ENCODE data around the gene NRP1. TPM values are rescaled to one million over a fixed set of nuclear protein-coding genes. Genes with fewer than 3 reads are reported as not detected.
"Not testable (repeated sequence)": the region's sequence is repeated elsewhere in the genome, so short reads cannot be mapped to it uniquely, and the experiment has no call there.

NRP1 gene
- total RNA-seq, 1 experiment from 2014 or later, result 2.1 TPM

DNA sequence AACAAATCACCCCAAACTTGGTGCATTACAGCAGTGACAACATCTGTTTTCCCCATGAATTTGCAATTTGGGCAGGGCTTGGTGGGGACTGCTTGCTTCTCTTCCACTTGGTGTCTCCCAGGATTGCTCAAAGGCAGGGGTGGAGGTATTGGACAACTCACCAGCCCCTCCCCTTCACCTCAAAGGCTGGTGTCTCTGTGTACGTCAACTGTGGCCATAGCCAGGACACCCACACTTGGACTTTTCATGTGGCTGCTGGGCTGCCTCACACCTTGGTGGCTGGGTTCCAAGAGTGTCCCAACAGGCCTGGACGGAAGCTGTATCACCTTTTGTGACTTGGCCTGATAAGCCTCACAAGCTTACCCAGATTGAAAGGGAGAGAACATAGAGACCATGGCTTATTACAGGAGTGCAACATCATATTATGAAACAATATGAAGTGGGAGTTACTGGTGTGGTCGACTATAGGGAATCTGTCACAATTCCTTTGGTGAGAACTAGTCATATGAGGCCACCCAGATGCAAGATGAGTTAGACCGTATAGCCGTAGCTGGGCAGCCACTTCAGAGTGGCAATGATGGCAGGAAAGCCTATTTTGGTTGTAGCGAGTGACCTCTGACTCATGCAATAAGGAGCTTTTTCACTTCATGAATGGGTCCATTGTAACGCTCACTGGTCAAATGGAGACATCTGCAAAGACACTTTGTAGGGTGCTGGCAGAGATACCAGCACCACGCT lies 188.8 kb downstream of the NRP1 start:
- no peaks in the 10 kb centered on the region for H3K27me3 ChIP-seq (ENCODE audit: control insufficient read depth, insufficient read depth, low read length)
- H3K36me3 ChIP-seq (replicated peaks; ENCODE audit: control insufficient read depth, insufficient read depth, low read length), result no peaks in the 10 kb centered on the region
- H3K4me3 ChIP-seq (ENCODE audit: insufficient read depth, low read depth, low read length), result no peak overlapping the region
- no peak for DNase-seq

DNA sequence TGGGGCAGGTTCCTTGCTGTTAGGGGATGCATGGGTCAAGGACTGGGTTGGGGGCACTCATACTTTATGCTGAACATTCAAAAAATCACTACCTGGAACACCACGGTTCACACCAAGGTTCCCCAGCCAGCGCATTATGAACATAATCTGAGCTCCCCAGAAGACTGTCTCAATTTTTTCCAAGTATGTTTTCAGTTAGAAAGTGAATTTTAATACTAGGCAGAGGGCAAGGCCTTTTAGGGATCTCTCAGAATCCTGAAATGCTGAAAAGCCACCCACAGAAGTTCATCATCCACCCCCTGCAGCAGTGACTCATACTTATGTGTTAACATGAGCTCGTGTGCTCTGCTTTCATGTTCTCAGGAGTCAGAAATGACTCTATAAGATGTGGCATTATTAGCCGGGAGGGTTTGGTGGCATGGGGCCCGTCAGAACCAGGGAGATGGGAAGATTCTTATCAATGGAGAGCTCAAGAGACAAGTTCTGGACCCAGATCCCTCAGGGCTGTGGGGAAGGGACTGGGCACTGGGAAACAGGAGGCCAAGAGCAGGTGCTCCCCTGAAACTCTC lies 191.2 kb downstream of the NRP1 start:
- no peak for DNase-seq
- no peak overlapping the region for H3K4me3 ChIP-seq (ENCODE audit: insufficient read depth, low read depth, low read length)
- H3K36me3 ChIP-seq (replicated peaks; ENCODE audit: control insufficient read depth, insufficient read depth, low read length), result no peaks in the 10 kb centered on the region
- H3K27me3 ChIP-seq (ENCODE audit: control insufficient read depth, insufficient read depth, low read length), result no peaks in the 10 kb centered on the region

DNA sequence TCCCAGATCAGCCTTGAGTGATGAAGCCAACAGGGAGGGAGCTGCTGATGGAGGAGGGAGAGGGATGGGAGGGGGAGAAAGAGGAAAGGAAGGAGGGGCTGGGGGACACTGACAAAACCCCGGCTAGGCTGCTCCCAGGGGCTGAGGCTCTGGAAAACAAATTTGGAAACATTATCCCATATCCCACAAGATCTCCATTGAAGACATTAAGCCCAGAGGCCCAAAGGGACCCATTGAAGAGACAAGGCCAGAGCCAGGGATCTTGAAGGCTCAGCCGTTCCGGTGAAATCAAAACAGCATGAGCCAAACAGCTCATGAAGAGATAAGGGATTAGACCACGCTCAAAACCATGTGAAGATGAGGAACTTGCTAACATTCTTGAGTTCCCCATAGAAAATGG lies 192.2 kb downstream of the NRP1 start:
- no peak for DNase-seq
- Histone ChIP-seq H3K36me3 (replicated peaks; ENCODE audit: control insufficient read depth, insufficient read depth, low read length) (no peaks in the 10 kb centered on the region), H3K27me3 (ENCODE audit: control insufficient read depth, insufficient read depth, low read length) (no peaks in the 10 kb centered on the region), H3K4me3 (ENCODE audit: insufficient read depth, low read depth, low read length) (no peak overlapping the region)

GRCh38 chr10:33141251-33141650 lies 193.2 kb downstream of the NRP1 start:
- no peaks in the 10 kb centered on the region for H3K36me3 ChIP-seq (replicated peaks; ENCODE audit: control insufficient read depth, insufficient read depth, low read length)
- no peaks in the 10 kb centered on the region for H3K27me3 ChIP-seq (ENCODE audit: control insufficient read depth, insufficient read depth, low read length)
- H3K4me3 ChIP-seq (ENCODE audit: insufficient read depth, low read depth, low read length), result no peak overlapping the region
- no peak for DNase-seq

DNA sequence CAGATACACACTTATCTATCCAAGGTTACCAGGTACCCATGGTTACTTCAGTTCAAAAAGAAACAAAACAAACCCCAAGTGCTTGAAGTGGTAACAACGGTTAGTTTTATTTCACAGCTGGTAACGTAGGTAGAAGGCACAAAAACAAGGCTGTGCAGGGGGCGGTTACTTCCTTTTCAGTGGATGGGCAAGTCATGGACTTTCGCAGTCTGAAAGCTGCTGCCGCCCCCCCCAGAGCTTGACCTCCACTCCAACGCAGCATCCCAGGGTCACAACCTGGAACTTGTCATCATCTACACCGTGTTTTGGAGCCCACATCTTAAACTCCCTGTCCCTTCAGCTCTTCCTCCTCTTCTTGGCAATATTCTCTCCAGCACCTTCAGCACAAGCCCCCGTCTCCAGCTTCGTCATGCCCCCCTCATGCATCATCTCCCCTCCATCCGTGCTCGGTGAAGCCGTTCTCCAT lies 195.3 kb downstream of the NRP1 start:
- Histone ChIP-seq H3K4me3 (ENCODE audit: insufficient read depth, low read depth, low read length) (no peak overlapping the region), H3K36me3 (replicated peaks; ENCODE audit: control insufficient read depth, insufficient read depth, low read length) (no peaks in the 10 kb centered on the region), H3K27me3 (ENCODE audit: control insufficient read depth, insufficient read depth, low read length) (no peaks in the 10 kb centered on the region)
- DNase-seq, result no peak

- not testable (repeated sequence) for H3K27me3 ChIP-seq (ENCODE audit: control insufficient read depth, insufficient read depth, low read length); H3K4me3 ChIP-seq (ENCODE audit: insufficient read depth, low read depth, low read length); DNase-seq; H3K36me3 ChIP-seq (replicated peaks; ENCODE audit: control insufficient read depth, insufficient read depth, low read length)
Observed at GRCh38 chr10:33138686-33139085, 195.8 kb downstream of the NRP1 start.

DNA sequence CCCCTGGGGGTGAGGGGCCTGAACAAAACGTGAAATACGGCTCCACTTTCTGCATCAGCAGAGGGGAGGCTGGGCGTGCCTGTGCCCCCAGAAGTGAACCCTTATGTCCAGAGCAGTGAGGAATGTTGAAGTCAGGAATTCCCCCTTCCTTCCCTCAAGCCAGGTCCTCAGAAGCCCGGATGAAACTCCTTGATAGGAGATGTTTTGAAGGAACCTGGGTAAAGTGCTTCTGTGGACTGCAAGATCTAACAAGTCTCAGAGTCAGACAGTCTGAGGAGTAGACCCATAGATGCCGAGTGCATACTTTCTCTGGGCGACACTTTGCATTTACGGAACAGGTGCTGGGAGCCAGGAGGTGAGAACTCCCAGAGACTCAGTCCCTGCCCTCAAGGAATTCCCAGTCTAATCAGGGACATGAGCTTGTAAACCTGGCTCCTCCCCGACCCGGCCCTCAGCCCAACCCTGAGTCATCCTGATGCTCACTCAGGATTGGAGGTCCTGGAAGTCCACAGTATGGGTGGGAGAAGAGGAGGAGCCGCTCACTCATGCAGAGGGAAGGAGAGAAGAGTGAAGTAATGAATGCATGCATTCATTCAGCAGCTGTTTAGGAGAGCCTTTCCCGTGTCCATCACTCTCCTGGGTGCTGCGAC lies 197.0 kb downstream of the NRP1 start:
- Histone ChIP-seq H3K27me3 (ENCODE audit: control insufficient read depth, insufficient read depth, low read length) (no peaks in the 10 kb centered on the region), H3K4me3 (ENCODE audit: insufficient read depth, low read depth, low read length) (no peak overlapping the region), H3K36me3 (replicated peaks; ENCODE audit: control insufficient read depth, insufficient read depth, low read length) (no peaks in the 10 kb centered on the region)
- DNase-seq, result no peak

DNA sequence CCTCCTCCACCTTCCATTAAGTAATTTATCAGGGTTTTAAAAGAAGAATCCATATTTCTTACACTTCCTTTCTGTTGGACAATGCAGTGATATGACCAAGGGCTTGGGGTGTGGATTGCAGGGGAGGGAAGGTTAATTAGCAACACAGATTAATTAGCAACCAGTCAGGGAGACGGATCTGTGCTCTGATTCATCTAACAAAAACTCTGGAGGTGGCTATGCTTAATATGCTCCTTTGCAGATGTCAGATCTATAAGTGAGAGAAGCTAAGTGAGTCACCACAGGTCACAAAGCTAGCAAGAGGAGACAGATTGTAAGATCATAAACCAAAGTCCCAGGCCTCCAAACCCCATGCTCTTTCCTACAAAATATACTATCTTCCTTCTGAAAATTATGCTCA lies 197.7 kb downstream of the NRP1 start:
- H3K4me3 ChIP-seq (ENCODE audit: insufficient read depth, low read depth, low read length), result no peak overlapping the region
- no peaks in the 10 kb centered on the region for H3K36me3 ChIP-seq (replicated peaks; ENCODE audit: control insufficient read depth, insufficient read depth, low read length)
- H3K27me3 ChIP-seq (ENCODE audit: control insufficient read depth, insufficient read depth, low read length), result no peaks in the 10 kb centered on the region
- DNase-seq, result no peak

- Histone ChIP-seq H3K27me3 (ENCODE audit: control insufficient read depth, insufficient read depth, low read length) (no peaks in the 10 kb centered on the region), H3K36me3 (replicated peaks; ENCODE audit: control insufficient read depth, insufficient read depth, low read length) (no peaks in the 10 kb centered on the region), H3K4me3 (ENCODE audit: insufficient read depth, low read depth, low read length) (no peak overlapping the region)
- no peak for DNase-seq
Observed at GRCh38 chr10:33136271-33136670, 198.2 kb downstream of the NRP1 start.

DNA sequence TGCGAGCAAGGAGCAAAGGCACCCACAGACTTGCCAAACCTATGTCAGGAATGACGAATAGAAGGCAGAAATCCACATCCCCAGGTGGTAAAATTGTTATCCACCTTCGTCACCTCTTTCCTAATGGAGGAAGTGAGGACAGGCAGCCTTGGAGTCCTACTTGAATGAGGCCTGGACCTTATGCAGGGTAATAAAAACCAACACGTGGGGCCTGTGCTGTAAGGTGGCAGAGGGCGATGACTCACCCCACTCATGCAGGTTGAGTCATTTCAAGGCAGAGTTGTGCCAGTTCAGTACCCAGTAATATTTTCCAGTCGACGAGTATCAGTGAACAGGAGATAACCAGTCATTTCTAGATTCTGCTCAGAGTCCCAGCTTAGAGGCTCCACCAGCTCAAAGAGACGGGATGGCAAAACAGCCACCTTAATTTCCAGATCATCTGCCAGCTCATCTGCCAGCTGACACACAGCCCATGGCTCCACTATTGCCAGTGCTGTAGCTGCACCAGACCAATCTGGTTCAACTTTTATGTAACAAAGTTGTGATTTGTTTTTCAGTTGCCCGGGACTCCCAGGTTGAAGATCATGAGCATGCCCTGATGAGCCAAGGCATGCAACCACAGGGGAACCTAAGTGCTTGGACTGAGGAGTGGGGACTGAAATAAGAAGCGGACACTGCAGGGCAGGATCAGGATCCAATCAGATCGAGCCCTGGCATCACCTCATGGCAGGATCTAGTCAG lies 200.3 kb downstream of the NRP1 start:
- no peak overlapping the region for H3K4me3 ChIP-seq (ENCODE audit: insufficient read depth, low read depth, low read length)
- no peaks in the 10 kb centered on the region for H3K36me3 ChIP-seq (replicated peaks; ENCODE audit: control insufficient read depth, insufficient read depth, low read length)
- no peak for DNase-seq
- no peaks in the 10 kb centered on the region for H3K27me3 ChIP-seq (ENCODE audit: control insufficient read depth, insufficient read depth, low read length)

DNA sequence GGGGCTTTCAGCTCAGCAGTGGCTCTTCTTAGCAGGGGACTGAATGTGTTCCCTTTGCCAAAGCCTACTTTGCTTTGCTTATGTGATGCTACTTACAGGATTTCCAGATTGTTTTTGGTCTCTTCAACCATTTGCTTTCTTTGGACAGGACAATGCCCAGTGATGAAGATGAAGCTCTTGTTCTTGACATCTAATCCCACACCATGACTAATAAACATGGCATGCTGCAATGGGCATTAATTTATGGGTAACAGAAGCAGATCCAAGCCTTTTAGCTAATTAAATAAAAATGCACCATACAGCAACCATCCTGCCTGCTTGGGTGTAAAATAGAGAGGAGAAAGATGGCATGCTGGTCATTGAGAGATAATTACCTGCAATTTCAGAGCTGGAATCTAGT lies 200.9 kb downstream of the NRP1 start:
- Histone ChIP-seq H3K27me3 (ENCODE audit: control insufficient read depth, insufficient read depth, low read length) (no peaks in the 10 kb centered on the region), H3K4me3 (ENCODE audit: insufficient read depth, low read depth, low read length) (no peak overlapping the region), H3K36me3 (replicated peaks; ENCODE audit: control insufficient read depth, insufficient read depth, low read length) (no peaks in the 10 kb centered on the region)
- DNase-seq, result no peak

DNA sequence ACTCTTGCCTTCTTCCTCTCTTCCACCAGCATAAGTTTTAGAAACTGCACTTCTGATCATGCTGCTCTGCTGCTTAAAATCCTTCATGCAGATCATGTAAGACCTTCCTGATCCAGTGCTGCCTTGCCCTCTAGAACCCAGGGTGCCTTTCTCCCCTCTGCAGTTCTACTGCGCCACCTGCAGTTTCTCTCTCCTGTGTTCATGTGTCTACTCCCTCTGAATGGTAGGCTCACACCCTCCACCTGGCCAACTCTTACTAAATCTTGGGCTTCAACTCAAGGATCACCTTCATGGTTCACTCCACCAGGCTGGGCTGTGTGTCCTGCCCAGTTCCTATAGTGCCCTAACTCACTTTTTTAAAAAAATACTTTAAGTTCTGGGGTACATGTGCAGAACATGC lies 201.8 kb downstream of the NRP1 start:
- H3K27me3 ChIP-seq (ENCODE audit: control insufficient read depth, insufficient read depth, low read length), result no peaks in the 10 kb centered on the region
- peak; percentile 43 for DNase-seq
- H3K36me3 ChIP-seq (replicated peaks; ENCODE audit: control insufficient read depth, insufficient read depth, low read length), result no peaks in the 10 kb centered on the region
- no peak overlapping the region for H3K4me3 ChIP-seq (ENCODE audit: insufficient read depth, low read depth, low read length)

- no peaks in the 10 kb centered on the region for H3K36me3 ChIP-seq (replicated peaks; ENCODE audit: control insufficient read depth, insufficient read depth, low read length)
- H3K4me3 ChIP-seq (ENCODE audit: insufficient read depth, low read depth, low read length), result no peak overlapping the region
- DNase-seq, result no peak
- no peaks in the 10 kb centered on the region for H3K27me3 ChIP-seq (ENCODE audit: control insufficient read depth, insufficient read depth, low read length)
Observed at GRCh38 chr10:33129996-33130386, 204.5 kb downstream of the NRP1 start.

DNA sequence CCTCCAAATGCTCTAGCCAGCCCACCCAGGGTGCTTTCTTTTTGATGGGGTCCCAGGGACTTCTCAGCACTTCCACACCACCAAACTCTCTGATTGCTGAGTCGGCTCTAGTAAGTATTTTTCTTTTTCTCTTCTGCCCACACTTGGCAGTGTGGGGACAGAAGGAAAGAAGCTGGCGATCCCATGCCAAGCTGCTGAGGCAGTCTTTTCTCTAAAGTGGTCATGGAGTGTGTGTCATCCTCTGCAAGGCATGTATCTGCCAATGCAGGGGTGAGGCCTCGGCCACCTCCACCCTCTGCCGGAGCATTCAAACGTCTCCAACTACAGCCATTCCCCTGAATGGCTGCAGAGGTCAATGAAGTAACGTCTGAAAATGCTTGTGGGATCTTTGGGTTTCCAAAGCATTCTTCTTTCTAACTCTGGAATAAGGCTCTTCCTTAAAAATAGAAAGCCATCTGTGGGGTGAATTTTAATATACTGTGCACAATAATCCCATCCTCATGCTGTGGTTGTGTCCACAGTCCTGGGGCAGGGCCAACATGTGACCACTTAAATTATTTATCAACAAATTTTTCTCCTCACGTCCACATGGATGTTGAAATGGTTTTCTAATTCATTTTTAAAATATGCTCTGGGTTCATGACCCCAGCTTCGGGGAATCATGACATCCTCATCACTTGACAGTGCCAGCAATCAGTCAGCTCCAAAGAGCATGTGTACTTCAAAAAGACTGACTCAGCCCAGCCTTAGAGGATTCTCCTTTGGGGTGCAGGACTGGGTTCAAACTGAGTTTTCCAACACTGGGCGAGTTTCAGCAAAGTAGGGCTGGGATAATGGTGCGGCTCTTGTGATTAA lies 205.1 kb downstream of the NRP1 start:
- DNase-seq, result no peak
- Histone ChIP-seq H3K27me3 (ENCODE audit: control insufficient read depth, insufficient read depth, low read length) (no peaks in the 10 kb centered on the region), H3K4me3 (ENCODE audit: insufficient read depth, low read depth, low read length) (no peak overlapping the region), H3K36me3 (replicated peaks; ENCODE audit: control insufficient read depth, insufficient read depth, low read length) (no peaks in the 10 kb centered on the region)
